Activated CD4-positive, alpha-beta T cell treated with anti-CD3 and anti-CD28 coated beads, Interleukin-2, amount 50 U/mL, for 4 hours (primary cell): ENCODE results near the gene PLEKHG4B.

ENCODE experiments used
- DNase-seq, 2 experiments: peaks; one replicate each; pipeline ENCODE4 v3.0.0-alpha.2; 2020

The PLEKHG4B gene

DNA sequence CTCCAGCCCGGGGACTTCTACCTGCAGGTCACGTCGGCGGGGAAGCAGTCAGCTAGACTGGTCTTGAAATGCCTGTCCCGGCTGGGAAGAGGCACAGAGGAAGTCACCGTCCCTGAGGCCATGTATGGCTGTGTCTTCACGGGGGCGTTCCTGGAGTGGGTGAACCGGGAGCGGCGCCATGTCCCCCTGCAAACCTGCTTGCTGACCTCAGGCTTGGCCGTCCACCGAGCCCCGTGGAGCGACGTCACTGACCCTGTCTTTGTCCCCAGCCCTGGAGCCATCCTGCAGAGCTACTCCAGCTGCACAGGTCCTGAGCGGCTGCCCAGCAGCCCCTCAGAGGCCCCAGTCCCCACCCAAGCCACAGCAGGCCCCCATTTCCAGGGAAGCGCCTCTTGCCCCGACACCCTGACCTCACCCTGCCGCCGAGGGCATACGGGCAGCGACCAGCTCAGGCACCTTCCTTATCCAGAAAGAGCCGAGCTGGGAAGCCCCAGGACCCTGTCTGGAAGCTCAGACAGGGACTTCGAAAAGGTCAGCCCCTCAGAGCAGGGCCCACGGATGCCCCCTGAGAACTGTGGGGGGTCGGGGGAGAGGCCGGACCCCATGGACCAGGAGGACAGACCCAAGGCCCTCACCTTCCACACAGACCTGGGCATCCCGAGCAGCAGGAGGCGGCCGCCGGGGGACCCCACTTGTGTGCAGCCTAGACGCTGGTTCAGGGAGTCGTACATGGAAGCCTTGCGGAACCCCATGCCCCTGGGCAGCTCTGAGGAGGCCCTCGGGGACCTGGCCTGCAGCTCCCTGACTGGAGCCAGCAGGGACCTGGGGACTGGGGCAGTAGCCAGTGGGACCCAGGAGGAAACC, 47.8 kb downstream of the PLEKHG4B start:
- no peak for DNase-seq

DNA sequence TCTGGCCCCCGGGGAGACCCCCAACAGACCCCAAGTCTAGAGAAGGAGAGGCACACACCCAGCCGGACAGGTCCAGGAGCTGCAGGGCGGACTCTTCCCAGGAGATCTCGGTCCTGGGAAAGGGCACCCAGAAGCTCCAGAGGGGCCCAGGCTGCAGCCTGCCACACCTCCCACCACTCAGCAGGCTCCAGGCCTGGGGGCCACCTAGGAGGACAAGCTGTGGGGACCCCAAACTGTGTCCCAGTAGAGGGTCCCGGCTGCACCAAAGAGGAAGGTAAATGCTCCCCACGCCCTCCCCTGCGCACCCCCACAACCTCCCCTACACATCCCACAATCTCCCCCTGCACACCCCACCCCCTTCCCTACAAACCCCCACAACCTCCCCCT, 48.5 kb downstream of the PLEKHG4B start:
- no peak for DNase-seq

DNA sequence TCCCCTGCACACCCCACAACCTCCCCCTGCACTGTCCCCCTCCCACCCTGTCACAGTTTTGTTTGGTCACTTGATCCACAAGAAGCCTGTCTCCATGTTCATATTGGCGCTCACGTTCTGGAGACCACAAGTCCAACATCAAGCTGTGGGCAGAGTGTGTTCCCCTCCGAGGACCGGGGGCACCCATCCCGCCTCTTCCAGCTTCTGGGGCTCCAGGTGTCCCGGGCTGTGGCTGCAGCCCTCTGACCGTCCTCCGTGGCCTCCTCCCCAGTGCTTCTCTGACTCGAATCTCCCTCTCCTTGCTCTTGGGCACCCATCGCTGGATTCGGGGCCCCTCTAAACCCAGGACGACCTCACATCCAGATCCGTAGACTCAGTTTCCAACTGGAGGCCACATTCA, 49.2 kb downstream of the PLEKHG4B start:
- DNase-seq = no peak

DNA sequence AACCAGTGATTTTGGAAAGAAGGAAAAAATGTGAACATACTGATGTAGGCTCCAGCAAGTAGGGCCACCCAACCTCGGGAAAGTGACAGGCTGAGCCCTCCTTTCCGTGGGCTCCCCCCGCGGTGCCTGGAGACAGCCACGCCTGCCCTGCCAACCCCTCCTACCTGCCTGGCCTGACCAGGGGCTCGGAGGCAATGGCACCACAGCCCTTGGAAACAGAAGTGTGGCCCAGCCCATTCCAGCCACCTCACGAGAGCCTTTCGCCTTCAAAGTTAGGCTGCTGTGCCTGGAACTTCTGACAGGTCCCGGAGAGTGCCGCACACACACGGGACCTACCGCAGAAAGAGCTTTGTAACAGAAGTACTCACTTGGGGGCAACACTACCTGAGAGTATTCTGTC, 49.8 kb downstream of the PLEKHG4B start:
- DNase-seq = no peak

DNA sequence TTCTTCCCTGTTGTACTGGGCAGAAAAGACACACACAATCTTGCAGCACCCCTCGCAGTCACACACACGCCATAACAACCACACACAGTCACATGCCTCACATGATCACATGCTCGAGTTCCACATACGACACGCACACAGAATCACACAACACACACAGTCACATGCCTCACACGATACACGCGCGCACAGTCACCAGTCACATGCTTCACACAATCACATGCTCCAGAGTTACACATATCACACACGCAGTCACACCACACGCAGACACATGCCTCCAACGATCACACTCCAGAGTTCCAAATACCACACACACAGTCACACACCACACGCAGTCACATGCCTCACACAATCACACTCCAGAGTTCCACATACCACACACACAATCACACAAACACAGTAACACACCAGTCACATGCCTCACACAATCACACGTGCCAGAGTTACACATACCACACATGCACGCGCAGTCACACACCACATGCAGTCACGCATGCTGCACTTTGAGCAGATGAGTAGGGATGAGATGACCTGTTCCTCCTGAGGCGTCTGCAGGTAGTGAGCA, 50.4 kb downstream of the PLEKHG4B start:
- DNase-seq = no peak

DNA sequence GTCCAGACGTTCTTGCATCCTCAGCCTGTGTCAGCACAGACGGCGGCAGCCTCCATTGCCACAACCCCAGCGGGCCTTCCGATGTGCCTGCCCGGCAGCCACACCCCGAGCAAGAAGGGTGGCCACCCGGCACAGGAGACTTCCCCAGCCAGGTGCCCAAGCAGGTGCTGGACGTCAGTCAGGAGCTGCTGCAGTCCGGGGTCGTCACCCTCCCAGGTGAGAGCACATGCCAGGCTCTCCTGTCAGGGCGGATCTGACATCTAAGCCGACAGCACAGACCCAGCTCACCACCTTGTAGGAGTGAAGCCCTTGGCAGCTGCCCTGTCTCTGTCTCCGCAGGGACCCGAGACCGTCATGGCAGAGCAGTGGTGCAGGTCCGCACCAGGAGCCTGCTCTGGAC, 51.1 kb downstream of the PLEKHG4B start:
- no peak for DNase-seq

DNA sequence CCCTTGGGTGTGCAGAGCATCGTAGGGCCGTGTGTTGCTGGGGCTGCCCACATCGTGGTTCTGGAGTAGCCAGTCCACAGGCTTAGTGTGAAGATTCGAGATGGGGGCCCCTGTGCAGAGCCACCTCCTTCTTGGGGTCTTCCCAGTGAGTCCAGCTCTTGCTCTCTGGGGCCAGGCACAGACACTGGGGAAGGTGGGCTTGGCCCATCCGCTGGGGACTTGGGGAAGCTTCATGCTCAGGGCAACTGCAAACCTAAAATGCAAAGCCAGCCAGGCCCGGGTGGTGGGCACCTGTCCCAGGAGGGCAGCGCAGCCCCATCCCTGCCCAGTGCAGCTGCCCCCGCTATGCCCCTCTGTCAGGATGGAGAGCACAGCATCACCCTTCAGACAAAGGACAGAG, 53.0 kb downstream of the PLEKHG4B start:
- no peak for DNase-seq

DNA sequence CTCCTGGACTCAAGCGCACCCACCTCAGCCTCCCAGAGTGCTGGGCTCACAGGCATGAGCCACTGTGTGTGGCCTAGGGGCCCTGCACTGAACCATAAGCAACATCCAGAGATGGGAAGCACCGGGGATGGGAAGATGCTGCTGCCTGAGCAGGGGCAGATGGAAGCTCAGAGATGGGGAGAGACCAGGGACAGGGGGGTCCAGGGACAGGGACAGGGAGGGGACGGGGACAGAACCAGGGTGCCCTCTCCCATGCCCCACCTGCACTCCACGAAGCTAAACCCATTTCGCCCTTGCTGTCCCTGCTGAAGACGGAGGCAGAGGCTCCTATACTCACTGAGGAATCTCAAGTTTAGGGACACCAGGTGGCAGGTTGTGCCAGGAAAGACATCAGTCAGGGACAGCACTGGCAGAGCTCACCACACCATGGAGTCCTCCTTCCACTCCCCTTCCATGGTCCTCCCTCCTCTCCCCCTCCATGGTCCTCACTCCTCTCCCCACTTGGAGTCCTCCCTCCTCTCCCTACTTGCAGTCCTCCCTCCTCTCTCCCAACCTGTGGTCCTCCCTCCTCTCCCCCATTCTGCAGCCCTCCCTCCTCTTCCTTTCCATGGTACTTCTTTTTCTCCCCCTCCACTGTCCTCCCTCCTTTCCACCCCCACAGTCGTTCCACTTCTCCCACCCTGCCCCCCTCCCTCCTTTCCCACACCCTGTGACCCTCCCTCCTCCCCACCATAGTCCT, 53.8 kb downstream of the PLEKHG4B start:
- no peak for DNase-seq

DNA sequence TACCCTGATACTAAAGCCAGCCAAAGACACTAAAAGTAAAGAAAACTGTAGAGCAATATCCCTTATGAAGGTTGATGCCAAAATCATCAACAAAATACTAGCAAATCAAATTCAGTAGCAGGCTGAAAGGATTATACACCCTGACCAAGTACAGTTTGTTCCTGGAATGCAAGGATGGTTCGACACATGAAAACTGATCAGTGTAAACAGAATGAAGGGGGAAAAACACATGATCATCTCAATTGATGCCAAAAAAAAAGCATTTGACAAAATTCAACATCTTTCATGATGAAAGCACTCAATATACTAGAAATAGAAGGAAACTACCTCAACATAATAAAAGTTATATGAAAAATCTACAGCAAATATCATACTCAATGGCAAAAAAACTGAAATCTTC, 55.8 kb downstream of the PLEKHG4B start:
- no peak for DNase-seq

DNA sequence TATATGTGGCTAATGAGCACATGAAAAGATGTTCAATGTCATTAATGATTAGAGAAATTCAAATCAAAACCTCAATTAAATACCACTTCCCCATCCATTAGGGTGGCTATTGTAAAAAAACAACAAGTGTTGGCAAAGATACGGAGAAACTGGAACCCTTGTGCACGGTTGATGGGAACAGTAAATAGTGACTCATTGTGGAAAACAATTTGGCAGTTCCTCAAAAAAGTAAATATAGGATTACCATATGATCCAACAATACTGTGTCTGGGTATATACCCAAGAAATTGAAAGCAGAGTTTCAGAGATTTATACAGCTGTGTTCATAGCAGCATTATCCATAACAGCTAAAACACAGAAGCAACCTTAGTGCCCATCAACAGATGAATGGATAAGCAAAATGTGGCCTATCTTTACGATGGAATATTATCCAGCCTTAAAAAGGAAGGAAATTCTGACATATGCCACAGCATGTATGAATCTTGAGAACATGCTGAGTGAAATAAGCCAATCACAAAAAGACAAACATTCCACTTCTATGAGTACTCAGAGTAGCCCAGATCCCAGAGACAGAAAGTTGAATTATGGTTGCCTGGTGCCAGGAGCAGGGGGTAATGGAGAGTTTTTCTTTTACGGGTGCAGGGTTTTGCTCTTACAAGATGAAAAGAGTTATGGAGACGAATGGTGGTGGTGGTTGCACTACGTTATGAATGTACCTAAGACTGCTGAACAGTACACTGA, 57.9 kb downstream of the PLEKHG4B start:
- no peak for DNase-seq

DNA sequence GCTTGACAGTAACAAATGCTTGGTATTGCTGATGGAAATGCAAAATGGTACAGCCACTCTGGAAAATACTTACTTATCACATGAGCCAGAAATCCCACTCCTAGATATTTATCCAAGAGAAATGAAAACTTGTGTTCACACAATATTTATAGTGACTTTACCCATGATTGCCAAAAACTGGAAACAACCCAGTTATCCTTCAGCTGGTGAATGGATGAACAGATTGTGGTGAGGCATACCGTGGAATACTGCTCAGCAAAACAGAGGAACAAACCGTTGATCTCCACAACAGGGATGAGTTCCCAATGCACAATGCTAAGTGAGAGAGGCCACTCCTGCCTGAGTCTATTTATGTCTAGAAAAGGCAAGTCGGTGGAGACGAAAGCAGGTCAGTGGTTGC, 58.8 kb downstream of the PLEKHG4B start:
- no peak for DNase-seq

DNA sequence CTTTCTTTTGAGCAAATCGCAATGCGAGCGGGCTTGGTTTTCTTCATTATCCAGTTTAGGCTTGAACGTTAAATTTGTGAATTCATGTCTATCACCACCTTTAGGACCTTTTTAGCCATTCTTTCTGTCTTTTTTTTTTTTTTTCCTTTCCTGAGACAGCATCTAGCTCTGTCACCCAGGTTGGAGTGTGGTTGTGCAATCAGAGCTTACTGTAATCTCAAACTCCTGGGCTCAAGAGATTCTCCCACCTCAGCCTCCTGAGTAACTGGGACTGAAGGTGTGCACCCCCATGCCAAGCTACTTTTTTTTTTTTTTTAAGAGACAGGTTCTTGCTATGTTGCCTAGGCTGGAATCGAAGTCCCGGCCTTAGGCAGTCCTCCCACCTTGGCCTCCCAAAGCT, 60.1 kb downstream of the PLEKHG4B start:
- no peak for DNase-seq

DNA sequence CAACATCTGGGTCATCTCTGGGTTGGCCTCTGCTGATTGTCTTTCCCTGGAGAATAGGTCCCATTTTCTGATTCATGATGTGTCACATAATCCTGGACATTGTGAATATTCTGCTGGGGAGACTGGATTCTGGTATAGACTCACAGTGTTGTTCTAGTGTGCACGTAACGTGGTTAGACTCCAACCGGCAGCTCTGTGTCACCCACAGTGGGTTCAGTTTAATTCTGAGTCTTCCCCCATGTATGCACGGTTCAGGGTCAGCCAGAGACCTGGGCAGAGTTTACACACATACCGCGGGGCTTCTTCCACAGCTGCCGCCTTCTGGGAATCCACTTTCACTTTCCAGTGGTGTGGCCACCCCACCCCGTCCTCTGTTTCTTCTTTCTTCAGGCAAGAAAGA, 61.3 kb downstream of the PLEKHG4B start:
- DNase-seq = no peak

DNA sequence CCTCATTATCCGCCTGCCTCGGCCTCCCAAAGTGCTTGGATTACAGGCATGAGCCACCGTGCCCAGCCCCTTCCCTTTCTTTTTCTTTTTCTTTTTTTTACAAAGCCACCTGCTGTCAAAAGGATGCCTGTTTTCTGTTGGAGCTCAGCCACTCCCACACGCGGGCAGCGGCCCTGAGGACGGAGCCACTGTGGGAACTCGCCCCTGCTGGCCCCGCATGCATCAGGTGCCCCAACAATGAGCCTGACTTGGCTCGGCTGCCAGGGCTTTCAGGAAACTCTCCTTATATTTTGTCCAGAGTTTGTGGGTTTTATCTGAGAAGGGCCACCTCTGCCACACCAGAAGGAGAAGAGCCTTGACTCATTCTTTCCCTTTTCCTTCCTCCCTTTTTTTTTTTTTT, 62.3 kb downstream of the PLEKHG4B start:
- DNase-seq = no peak

DNA sequence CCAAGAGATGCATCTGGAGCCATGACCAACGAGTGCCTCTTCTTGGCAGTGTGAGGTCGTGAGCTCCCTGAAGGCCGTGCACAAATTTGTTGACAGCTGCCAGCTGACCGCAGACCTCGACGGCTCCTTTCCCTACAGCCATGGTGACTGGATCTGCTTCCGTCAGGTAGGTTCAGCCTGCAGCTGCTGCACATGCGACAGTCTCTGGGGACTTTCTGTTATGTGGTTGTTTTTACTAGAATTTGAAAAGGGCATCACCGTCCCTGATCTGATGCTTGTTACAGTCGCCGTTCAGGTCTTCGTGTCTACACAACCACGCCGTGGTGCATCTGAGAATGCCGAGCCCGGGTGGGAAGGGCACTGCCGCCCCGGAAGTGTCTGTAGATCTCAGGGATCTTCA, 62.9 kb downstream of the PLEKHG4B start:
- DNase-seq = no peak

DNA sequence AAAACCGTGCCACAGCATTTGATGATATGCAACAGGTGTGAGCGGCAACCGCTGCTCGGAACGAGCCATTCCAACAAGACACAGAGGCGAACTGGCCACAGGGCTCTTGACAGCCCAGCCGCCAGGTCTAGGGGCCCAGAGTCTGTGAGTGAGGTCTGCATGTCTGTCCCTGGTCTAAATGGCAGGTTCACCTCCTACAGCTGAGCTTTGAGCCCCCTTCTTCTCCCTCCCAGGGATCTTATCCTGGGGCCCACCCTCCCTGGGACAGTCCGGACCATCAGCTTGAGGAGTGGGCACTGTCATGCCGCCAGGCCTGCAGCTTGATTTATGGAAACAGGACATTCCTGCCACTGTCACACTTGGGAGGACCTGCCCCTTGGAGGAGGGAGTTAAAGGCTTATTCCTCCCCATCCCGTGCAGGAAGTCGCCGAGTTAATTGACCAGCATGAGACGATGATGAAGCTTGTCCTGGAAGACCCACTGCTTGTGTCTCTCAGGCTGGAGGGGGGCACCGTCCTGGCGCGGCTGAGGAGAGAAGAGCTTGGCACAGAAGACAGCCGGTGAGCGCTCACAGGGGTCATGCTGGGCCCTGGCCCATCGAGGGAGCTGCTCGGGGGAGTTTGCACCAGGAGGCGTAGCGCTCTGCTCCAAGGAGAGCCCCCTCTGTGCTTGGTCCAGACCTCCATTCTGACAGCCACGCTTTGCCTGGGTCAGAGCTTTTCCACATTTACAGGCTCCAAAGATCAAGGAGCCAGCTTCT, 63.9 kb downstream of the PLEKHG4B start:
- DNase-seq = no peak

DNA sequence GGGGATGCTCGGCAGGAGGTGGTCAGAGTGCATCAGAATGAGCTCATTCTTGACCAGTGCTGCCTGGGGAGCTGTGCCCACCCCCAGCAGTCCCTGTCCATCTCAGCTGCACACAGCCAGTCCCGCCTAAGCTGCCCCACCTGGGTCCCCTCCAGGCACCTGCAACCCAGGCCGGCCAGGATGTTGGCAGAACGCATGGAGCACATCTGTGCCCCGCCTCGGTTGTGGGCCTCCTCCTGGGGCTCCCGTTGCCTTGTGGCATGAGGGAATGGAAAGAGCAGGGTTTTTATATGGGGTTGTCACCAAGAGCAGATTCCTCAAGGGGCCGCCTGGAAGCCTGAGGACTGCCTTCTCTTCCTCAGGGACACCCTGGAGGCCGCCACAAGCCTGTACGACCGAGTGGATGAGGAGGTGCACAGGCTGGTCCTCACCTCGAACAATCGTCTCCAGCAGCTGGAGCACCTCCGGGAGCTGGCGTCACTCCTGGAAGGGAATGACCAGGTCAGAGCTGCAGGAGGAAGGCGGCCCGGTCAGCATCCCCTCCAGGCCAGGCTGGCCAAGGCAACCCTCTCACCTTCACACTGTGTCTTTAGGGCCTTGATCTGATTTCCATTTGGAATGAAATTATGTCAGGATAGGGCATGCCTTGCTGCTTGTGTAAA, 64.6 kb downstream of the PLEKHG4B start:
- DNase-seq = no peak

DNA sequence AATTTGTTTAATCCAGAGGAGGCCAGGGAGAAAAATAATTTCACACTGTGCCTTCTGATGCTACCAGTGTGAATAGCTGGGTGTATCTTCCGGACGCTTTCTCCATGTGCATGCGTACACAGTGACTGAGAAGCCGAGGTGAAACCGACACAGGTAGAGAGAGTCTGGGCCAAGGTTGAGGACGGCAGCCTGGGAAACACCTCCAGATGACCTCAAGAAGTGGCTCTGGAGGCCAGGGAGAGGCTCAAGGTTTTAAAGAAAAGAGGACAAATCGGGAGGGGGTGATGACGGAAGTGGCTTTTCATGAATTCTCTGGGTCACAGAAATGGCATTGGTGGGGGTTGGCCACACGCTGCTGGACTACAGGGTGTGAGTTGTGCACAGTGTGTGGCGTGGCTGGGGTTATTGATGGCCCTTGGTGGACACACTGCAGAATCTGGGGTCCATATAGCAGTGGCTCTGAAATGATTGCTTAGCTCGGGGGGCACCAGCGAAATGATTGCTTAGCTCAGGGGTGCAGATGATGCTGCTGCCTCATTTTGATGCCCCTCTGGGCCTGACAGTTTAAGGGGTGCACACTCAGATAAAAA, 65.3 kb downstream of the PLEKHG4B start:
- DNase-seq = no peak

DNA sequence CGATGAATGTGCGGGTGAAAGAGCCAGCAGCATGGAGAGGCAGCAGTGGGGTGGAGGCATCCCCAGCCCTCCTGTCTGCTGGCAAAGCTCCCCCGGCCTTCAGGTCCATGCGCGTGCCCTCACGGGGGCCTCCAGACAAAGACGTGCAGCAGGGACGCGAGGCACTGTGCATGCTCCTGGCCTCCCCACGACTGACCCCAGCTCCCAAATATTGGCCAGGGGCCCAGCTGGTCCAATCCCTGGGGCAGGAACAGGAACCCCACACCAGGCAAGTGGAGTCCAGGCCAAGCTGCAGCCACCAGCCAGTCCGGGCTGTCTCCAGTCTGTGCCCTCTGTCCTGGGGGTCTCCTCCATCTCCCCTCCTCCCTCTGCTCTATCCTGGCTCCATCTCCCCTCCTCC, 65.8 kb downstream of the PLEKHG4B start:
- no peak for DNase-seq

DNA sequence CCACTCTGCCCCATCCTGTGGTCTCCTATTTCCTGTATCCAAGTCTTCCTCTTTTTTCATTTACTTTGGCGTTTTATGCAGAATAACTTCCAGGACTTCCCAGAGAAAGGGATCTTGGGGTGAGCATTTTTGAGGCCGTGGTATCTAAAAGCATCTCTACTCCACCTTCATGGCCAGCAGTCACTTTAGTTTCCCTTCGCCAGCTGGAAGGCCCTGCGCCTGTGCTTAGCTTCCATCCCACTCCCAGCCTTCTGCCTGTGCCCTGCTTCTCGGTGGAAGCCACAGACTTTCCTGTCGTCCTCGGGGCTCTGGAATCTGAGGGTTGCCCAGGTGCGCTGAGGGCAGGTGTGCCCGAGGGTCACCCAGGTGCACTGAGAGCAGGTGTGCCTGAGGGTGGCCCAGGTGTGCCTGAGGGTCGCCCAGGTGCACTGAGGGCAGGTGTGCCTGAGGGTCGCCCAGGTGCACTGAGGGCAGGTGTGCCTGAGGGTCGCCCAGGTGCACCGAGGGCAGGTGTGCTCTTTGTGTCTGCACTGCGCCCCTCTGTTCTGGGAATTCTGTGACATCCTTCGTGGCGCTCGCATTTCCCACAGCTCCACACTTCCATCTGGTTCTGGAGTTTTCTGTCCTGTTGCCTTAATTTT, 67.0 kb downstream of the PLEKHG4B start:
- DNase-seq = no peak
